Right ventricle myocardium inferior (tissue), 1 donor: ENCODE measurements around the gene WBP11. TPM values are rescaled to one million over a fixed set of nuclear protein-coding genes. Genes with fewer than 3 reads are reported as not detected.
"Not testable (repeated sequence)": the region's sequence is repeated elsewhere in the genome, so short reads cannot be mapped to it uniquely, and the experiment has no call there.

Experiments used
- ATAC-seq: fragments of 200-7000 bp; cut with Tn5 transposase; one replicate; pipeline ENCODE4 v1.9.1; 2020; ENCODE audit warnings: mild to moderate bottlenecking, moderate library complexity
- DNase-seq: peaks from one replicate; pipeline ENCODE4 v3.0.0; 2021; ENCODE audit errors: missing footprints
- intact Hi-C: fragments of 100-400 bp; cut with DNase I; formaldehyde crosslinking; loops from one replicate; pipeline ENCODE4 v1.11.0; 2022
- total RNA-seq: library from RNA; stranded (reverse); fragmentation: NEBNext Ultra II Directional; extraction: Animal tissue kit (Norgen Biotek cat#: 25700); gene quantifications from one replicate; pipeline ENCODE4 v1.2.1, GENCODE V29; 2021
- donor health status: DM: no; HTN: yes; CAD: no; lungs with severe emphysema.

Gene WBP11
- total RNA-seq, 1 donor from 2014 or later, result 48.0 TPM

DNA sequence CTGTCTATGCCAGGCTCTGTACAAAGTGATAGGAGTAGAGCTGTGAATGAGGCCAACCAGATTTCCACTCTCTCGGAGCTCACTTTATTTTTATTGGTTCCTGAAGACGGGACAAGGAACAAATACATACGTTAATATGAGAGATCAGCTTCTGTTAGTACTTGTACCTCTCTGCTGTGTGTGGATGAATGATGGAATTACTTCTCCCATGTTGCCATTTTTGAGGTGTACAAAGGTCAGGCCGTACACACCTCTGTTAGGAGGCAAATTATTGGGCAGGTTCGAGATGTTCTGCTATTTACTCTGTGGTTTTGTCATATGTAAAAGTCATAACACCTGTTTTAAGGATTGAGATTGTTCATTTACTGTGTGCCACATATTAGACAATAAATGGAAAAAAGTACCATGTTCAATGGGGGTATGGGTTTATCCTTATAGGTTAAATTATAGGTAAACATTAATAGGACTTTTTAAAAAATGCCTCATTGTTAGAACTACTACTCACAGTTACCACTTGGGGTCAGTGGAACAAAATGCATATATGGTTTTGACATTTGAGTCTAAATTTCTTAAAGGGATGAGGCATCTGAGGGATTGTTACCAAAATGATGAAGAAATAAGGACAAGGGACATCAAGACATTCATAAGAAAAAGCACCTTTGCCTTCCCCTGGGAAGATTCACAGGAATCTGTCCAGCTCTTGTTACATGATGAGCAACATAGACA lies 26.9 kb downstream of the WBP11 start:
- DNase-seq (no peak), ATAC-seq (no peak)
- intact Hi-C loops, result no loop called here

DNA sequence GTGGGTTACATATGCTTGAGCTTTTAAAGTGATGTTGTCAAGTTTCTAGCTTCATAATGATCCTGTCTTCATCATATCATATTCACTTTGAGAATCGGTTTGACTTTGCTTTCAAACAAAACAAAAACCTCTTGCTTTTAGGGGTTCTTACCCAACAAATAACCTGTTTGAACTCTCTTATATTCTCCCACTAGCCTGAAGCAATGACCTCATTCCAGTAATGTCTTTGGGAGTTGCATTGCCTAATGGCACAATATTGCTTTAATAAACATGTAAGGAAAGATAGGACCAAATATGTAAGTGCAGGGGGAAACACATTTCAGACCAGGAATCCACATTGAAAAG lies 27.7 kb downstream of the WBP11 start:
- no peak for DNase-seq
- intact Hi-C loops, result loop anchor here (2.0 kb wide), 2 partner anchors 27 to 65 kb away; partner anchors contain the start of genes C12orf60 and WBP11

DNA sequence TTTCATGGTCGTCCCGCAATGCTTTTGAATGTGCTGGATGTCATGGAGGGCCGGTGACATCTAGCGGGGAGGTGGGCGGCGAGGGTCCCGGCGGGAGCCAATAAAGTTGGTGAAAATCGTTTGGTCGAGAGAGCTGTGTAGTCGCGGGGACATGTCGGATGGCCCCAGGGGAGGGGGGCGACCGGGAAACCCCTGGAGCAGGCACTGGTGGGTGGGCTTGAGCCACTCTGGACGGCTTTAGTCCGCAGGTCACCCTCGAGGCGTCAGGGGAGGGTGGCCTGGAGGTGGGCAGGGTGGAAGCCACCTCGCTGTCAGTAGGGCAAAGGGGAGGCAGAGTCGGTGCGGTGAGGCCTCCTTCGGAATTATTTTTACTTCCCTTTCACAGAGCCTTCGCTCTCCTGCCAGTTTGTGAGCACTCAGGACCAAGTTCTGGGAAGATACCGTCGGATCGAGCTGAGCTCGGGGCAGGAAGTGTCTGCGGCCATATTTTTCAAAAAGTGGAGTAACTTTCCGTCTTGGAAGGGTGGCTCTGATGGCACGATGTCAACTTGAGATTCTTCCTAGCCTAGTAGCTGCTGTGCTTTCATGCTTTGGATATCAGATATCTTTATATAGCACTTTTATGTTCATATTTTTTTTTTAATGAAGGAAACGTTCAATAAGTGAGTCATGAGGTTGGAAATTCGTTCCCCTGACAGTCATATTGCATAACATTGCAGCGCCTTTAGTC lies 28.2 kb downstream of the WBP11 start:
- peak; percentile 81 for DNase-seq
- intact Hi-C loops, result loop anchor here (2.0 to 5.0 kb wide), 3 partner anchors 28 to 518 kb away; partner anchors contain the start of genes C12orf60 and WBP11

More for the DNA sequence above, 27.7 kb downstream of the WBP11 start:
- ATAC-seq, result no peak

DNA sequence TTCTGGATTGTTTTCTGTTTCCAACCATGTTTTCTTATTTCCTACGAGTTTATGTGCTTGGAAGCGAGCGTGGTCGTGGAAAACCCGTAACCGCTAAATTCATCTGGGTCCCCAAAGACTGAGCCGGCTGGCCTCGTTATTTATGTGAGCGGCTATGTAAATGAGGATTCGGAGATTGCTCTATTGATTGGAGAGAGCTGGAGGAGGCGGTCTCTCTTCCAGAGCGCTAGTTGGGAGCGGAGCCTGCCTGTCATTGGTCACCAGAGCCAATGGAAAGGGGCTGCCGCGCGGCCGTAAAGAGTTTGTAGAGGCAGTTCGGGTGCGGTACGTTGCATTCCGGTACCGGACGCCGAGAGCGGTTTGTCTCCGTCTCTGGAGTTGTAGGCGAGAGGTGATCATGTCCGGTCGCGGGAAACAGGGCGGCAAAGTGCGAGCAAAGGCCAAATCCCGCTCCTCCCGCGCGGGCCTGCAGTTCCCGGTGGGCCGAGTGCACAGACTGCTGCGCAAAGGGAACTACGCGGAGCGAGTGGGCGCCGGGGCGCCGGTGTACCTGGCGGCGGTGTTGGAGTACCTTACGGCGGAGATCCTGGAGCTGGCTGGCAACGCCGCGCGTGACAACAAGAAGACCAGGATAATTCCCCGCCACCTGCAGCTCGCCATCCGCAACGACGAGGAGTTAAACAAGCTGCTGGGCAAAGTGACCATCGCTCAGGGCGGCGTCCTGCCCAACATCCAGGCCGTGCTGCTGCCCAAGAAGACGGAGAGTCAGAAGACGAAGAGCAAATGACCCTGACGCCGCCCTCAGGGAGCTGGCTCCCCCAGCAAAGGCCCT lies 29.0 kb downstream of the WBP11 start:
- DNase-seq (peak; percentile 97), ATAC-seq (peak; percentile 88)
- intact Hi-C loops, result loop anchor here (2.0 to 5.0 kb wide), 3 partner anchors 29 to 517 kb away; partner anchors contain the start of genes C12orf60 and WBP11

More for the DNA sequence above, 28.2 kb downstream of the WBP11 start:
- ATAC-seq, result peak; percentile 35

DNA sequence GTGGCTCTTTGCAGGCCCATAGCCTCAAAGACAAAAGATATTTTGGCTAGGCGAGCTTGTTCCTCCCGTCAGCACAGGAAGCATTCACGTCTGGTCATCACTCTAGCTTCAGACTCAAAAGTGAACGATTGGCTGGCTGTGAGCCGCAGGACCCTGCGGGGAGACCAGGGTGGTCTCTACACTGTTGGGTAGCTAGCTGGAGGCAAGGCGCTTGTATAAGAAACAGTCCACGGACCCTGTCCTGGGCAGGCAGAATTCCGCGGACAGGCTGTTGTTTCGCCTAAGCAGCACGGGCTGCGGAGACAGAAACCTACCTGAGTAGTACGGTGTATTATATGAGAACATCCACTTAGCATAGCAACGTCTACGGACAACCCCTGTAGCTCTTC lies 29.6 kb downstream of the WBP11 start:
- no peak for ATAC-seq
- intact Hi-C loops, result loop anchor here (2.0 to 5.0 kb wide), 3 partner anchors 29 to 516 kb away; partner anchors contain the start of genes C12orf60 and WBP11
- no peak for DNase-seq

DNA sequence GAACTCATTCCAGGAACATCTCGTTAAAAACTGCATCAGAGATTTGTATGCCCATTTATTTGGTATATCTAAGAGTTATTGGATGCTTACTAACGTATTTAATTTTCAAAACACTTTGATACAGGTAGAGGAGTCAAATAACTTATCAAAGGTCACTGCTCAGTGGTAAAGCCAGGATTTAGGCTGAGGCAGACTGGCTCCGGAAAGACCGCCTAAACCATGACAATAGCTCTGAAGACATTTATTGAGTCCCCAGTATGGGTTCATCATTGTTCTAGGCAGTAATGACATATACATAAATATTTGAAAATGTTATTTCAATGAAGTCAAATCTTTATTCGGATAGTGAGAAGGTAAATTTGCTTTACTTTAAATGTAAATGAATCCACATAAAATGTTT lies 30.3 kb downstream of the WBP11 start:
- DNase-seq (no peak), ATAC-seq (no peak)
- intact Hi-C loops, result loop anchor here (5.0 kb wide), 1 partner anchor 516 kb away; no protein-coding TSS in a partner anchor

DNA sequence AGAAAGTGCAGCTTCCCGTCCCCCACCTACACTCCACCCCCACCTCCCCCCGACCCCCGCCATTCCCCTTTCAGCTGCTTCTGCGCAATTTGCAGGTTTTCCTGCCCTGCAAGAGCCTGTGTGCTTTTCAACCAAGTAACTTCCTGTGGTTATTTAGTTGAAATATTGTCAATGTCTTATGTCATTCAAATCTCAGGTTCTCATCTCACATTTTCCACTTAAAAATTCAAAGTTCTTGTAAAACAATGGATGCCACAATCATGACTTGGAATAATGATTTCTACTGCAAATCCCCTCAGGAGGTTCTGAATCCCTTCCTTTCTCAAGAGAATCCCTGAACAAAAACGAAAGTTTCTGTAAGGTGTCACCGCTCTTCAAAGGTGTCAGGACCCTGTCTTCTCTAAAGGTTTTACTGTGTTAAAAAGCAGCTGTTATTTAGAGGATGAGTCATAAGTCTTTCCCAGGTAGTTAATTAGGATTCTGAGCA lies 31.6 kb downstream of the WBP11 start:
- intact Hi-C loops, result loop anchor here (5.0 kb wide), 1 partner anchor 514 kb away; no protein-coding TSS in a partner anchor

DNA sequence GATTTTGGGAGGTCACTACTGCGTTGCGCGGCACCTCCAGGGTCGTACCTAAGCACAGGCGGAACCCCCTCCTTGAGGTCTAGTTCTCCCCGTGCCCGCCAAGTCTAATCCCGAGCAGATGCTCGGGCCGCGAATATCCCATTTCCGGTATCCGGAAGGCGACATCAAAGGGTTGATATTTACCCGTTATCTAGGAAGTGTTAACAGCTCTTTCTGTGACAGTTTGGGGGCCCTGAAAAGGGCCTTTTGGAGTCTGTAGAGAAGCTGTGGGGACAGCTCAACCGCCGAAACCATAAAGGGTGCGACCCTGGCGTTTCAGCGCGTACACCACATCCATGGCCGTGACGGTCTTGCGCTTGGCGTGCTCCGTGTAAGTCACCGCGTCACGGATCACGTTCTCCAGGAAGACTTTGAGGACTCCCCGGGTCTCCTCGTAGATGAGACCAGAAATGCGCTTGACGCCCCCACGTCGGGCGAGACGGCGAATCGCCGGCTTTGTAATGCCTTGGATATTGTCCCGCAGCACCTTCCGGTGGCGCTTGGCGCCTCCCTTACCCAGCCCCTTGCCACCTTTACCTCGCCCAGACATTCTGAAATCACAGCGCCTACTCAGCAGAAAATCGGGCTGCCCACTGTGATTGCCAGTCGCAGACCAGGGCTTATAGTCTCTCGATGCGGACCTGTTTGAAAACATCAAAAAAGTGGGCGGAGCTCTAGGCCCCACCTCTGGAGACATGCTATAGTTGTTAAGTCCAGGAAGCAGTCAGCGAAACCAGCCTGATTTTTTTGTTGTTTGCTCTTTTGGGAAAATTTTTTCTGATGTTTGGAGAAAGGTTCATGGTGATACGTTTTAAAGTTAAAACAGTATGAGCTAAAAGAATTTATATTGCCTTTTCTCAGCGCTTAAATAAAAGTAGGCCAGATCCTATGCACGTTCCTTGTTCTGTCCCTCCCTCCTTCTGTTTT lies 32.5 kb downstream of the WBP11 start:
- intact Hi-C loops, result loop anchor here (5.0 kb wide), 1 partner anchor 513 kb away; no protein-coding TSS in a partner anchor
- peak; percentile 73 for ATAC-seq
- peak; percentile 89 for DNase-seq

More for the DNA sequence above, 31.6 kb downstream of the WBP11 start:
- DNase-seq (no peak), ATAC-seq (no peak)

DNA sequence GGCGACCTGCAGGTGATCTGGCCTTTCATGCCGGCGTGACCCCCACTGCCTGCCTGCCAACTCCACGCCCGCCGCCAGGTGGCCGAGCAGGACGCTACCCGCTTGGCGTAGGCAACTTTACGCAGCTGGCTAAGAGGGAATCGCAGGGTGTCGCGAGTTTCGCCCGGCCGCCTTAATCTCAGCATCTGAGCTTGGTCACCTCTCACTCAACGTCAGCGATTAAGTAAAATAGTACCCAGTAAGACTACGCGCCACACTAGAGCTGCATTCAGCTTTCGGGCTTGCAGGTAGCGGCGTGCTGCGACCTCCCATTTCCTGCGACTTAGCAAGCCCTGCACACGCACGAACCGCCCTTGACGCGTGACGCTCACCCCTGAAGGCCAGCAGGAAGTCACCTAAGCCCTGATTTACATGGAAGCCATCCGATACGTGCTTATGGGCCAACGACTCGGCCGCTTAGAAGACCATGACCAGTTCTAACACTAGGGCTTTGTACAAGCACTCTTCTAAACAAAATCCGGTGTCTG lies 33.2 kb downstream of the WBP11 start:
- intact Hi-C loops, result loop anchor here (5.0 kb wide), 1 partner anchor 513 kb away; no protein-coding TSS in a partner anchor
- DNase-seq, result peak; percentile 92
- ATAC-seq, result peak; percentile 61

DNA sequence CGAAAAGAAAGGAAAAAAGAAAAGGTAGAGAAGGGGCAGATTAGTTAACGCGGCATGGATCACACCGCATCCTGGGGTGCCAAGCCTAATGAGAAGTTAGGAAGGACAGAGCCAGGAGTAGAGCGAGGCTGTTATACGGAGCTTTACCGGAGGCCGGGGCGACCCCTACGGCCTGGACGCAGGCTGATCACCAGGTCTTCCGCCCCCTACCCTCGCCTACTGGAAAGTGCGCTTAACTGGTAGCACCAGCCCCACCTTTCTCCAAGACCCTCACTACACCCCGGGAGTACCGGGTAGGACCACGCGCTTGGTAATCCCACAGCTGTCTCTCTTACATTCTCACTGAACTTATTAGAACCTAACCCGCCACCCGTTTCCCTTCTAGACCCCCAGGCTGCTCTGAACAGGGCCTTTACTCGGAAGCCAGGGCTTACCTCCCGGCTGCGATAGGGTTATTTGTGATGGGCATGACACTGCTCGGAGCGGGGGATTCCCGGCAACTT lies 33.8 kb downstream of the WBP11 start:
- DNase-seq (no peak), ATAC-seq (no peak)
- intact Hi-C loops, result no loop called here

DNA sequence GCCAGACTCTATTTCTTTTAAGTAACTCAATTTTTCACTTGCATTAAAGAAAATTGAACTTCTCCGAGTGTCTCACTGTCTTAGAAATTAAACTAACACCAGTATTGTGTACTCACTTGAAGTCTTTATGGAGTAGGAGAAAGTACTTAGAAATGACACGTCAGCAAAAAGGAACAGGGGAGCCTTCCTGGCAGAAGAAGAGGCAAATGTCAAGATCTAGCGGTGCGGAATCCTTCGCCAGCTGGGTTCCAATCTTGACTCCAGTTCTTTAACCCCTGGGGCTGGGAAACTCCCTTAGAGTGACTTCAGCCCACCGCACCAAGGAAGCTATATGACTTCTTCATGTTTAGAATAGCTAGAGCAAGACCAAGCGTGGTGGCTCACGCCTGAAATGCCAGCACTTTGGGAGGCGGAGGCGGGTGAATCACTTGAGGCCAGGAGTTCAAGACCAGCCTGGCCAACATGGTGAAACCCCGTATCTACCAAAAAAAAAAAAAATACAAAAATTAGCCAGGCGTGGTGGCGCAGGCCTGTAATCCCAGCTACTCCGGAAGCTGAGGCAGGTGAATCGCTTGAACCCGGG lies 34.4 kb downstream of the WBP11 start:
- DNase-seq, result peak; percentile 50
- intact Hi-C loops, result no loop called here
- ATAC-seq, result no peak

DNA sequence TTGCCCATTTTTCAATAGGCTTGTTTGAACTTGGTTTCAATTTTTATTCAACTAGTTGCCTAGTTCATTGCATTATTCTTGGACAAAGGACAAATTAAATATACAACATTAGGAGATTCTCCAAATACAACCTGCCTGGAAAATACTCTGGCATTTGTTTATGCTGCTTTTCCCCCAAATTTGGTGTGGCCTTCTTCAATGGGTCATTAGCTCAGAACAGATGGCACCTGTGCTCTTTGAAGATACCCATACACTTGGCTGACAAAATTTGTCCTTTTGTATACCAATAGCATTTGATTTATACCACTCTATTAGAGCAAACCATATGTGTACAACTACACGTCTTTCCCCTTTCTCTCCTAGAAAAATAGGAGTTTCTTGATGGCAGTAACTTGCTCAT lies 35.7 kb downstream of the WBP11 start:
- intact Hi-C loops, result no loop called here
- DNase-seq, result no peak
- ATAC-seq, result no peak

DNA sequence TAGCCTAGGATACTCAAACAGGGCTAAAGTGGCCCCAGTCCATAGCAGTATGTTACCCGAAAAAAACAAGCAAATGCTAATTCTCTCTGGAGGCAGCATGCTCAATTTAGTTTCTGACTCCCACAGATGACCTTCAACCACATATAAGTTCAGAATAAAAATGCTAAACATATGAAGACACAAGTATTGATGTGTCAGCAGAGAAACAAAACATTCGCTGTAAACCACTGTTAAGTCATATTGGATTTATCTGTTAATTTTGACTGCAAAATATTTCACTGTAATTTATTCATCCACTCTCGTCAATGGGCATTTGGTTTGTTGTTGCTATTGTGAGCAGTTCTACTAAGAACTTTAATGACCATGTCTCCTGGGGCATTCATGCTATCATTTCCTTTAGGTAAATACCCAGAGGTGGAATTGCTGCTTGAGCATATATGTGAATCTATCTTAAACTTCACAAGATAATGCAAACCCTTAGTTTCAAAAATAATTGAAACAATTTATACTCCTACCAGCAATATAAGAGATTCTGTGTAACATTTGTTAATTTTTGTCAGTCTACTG lies 36.5 kb downstream of the WBP11 start:
- DNase-seq, result no peak
- intact Hi-C loops, result no loop called here
- no peak for ATAC-seq

DNA sequence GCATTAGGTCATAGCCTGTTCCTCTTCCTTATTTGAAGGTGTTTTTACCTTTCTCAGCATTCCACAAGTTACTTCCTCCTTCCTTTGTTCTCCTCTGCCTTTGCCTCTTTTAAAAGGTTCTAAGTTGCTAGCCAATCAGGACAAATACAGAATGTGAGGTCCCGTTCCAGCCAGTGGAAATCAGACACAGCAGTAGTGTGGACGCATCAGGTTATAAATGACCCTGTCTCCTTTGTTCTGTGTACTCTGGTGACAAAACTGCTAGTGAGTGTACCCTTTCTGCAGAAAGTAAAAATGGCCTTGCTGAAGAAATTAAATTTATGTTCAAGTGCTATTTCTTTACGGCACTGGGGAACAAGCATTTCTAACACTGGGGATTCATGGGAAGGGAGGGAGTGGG lies 37.3 kb downstream of the WBP11 start:
- intact Hi-C loops, DNase-seq, ATAC-seq: not testable (repeated sequence)

DNA sequence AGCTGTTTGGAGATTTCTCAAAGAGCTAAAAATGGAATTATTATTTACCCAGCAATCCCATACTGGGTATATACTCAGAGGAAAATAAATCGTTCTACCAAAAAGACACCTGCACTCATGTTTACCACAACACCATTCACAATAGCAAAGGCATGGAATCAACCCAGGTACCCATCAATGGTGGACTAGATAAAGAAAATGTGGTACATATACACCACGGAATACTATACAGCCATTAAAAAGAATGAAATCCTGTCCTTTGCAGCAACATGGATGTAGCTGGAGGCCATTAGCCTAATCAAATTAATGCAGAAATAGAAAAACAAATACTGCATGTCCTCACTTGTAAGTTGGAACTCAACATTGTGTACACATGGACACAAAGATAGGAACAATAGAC lies 37.9 kb downstream of the WBP11 start:
- DNase-seq (no peak), ATAC-seq (no peak)
- intact Hi-C loops, result no loop called here

DNA sequence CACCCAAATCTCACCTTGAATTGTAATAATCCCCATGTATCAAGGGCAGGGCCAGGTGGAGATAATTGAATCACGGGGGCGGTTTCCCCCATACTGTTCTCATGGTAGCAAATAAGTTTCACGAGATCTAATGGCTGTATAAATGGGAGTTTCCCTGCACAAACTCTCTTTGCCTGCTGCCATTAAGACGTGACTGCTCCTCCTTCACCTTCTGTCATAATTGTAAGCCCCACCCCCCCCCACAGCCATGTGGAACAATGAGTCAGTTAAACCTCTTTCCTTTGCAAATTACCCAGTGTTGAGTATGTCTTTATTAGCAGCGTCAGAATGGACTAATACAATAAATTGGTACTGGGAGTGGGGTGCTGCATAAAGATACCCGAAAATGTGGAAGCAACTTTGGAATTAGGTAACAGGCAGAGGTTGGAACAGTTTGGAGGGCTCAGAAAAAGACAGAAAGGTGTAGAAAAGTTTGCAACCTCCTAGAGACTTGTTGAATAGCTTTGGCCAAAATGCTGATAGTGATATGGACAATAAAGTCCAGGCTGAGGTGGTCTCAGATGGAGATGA lies 43.5 kb downstream of the WBP11 start:
- DNase-seq, intact Hi-C loops, ATAC-seq: not testable (repeated sequence)
